Karpas-422 (cell line): Measurements from ENCODE around the gene GLRA1. TPM values are rescaled to one million over a fixed set of nuclear protein-coding genes. Genes with fewer than 3 reads are reported as not detected.

ENCODE experiments used
- DNase-seq: peaks from one replicate; pipeline ENCODE4 v3.0.0-alpha.2; 2015
- H2AFZ ChIP-seq: fragments of 200-600 bp; sonication (generic); 2 replicates; pipeline ENCODE4 v1.6.1; 2014; ENCODE audit warnings: antibody characterized with exemption, low read length, mixed read lengths
- H3K27ac ChIP-seq: fragments of 200-600 bp; sonication (generic); 2 replicates; pipeline ENCODE4 v1.5.1; 2014; ENCODE audit warnings: mild to moderate bottlenecking, low read length, moderate library complexity
- H3K27me3 ChIP-seq: fragments of 200-600 bp; sonication (generic); 2 replicates; pipeline ENCODE4 v1.6.1; 2014; ENCODE audit warnings: low read length, mixed read lengths
- H3K36me3 ChIP-seq: fragments of 200-600 bp; sonication (generic); 2 replicates; pipeline ENCODE4 v1.6.1; 2014; ENCODE audit warnings: low read length, mixed read lengths; ENCODE audit not compliant: insufficient read depth
- H3K4me1 ChIP-seq: fragments of 200-600 bp; sonication (generic); 2 replicates; pipeline ENCODE4 v1.6.1; 2014; ENCODE audit warnings: mild to moderate bottlenecking, low read length, mixed read lengths
- H3K4me2 ChIP-seq: fragments of 200-600 bp; sonication (generic); 2 replicates; pipeline ENCODE4 v1.6.1; 2014; ENCODE audit warnings: low read length, low read depth, mild to moderate bottlenecking; ENCODE audit not compliant: poor library complexity, severe bottlenecking
- H3K4me3 ChIP-seq: fragments of 200-600 bp; sonication (generic); 2 replicates; pipeline ENCODE4 v1.5.1; 2014; ENCODE audit warnings: mild to moderate bottlenecking, antibody characterized with exemption, low read length, mixed read lengths
- H3K79me2 ChIP-seq: fragments of 200-600 bp; sonication (generic); 2 replicates; pipeline ENCODE4 v1.6.1; 2014; ENCODE audit warnings: mild to moderate bottlenecking, low read length, mixed read lengths
- H3K9ac ChIP-seq: fragments of 200-600 bp; sonication (generic); 2 replicates; pipeline ENCODE4 v1.6.0; 2014; ENCODE audit warnings: low read length
- H3K9me2 ChIP-seq: fragments of 200-600 bp; sonication (generic), shearing (Covaris generic); replicated peaks from 2 replicates; pipeline ENCODE4 v1.6.0; 2014; ENCODE audit warnings: mild to moderate bottlenecking, low read length, moderate library complexity; ENCODE audit not compliant: insufficient read depth
- H3K9me3 ChIP-seq: fragments of 300-700, 200-600 bp; sonication (generic); 2 replicates; pipeline ENCODE4 v1.6.1; 2014; ENCODE audit warnings: low read length, mixed read lengths
- H4K20me1 ChIP-seq: fragments of 200-600 bp; sonication (generic); 2 replicates; pipeline ENCODE4 v1.6.1; 2014; ENCODE audit warnings: mild to moderate bottlenecking, antibody characterized with exemption, low read length, low read depth; ENCODE audit not compliant: insufficient read depth
- total RNA-seq: library from RNA; depleted of rRNA; stranded (reverse); fragments of >200 nt; shearing (Covaris generic); gene quantifications from 2 replicates; pipeline ENCODE4 v1.2.3, GENCODE V29; 2014; ENCODE audit warnings: low replicate concordance

The GLRA1 gene
- total RNA-seq, 1 experiment from 2014 or later = not detected

GRCh38 chr5:151808451-151809169, 116.0 kb downstream of the GLRA1 start:
- no peak overlapping the region for H3K4me2 ChIP-seq
- no peak overlapping the region for H3K4me3 ChIP-seq
- no peaks in the 10 kb centered on the region for H3K9me2 ChIP-seq
- no peak overlapping the region for H2AFZ ChIP-seq
- H4K20me1 ChIP-seq = no peaks in the 10 kb centered on the region
- H3K79me2 ChIP-seq = peaks cover 71% of the 10 kb centered on the region
- no peak for DNase-seq
- no peaks in the 10 kb centered on the region for H3K9me3 ChIP-seq
- H3K36me3 ChIP-seq = peaks cover 96% of the 10 kb centered on the region
- H3K27ac ChIP-seq = no peak overlapping the region
- no peak overlapping the region for H3K9ac ChIP-seq
- peaks cover 16% of the 10 kb centered on the region for H3K4me1 ChIP-seq
- no peaks in the 10 kb centered on the region for H3K27me3 ChIP-seq

- H3K4me2 ChIP-seq = no peak overlapping the region
- H3K4me1 ChIP-seq = peaks cover 16% of the 10 kb centered on the region
- peaks cover 81% of the 10 kb centered on the region for H3K79me2 ChIP-seq
- H4K20me1 ChIP-seq = no peaks in the 10 kb centered on the region
- H3K9ac ChIP-seq = no peak overlapping the region
- H3K4me3 ChIP-seq = no peak overlapping the region
- no peaks in the 10 kb centered on the region for H3K9me3 ChIP-seq
- no peak overlapping the region for H2AFZ ChIP-seq
- no peak overlapping the region for H3K27ac ChIP-seq
- H3K27me3 ChIP-seq = no peaks in the 10 kb centered on the region
- no peak for DNase-seq
- H3K36me3 ChIP-seq = peaks cover 92% of the 10 kb centered on the region
- no peaks in the 10 kb centered on the region for H3K9me2 ChIP-seq
Observed at GRCh38 chr5:151805414-151806223, 119.0 kb downstream of the GLRA1 start.

- Histone ChIP-seq H3K27ac (no peak overlapping the region), H3K4me1 (peaks cover 15% of the 10 kb centered on the region), H3K4me3 (no peak overlapping the region), H3K4me2 (no peak overlapping the region), H3K9me3 (no peaks in the 10 kb centered on the region), H3K36me3 (peaks cover 92% of the 10 kb centered on the region), H2AFZ (no peak overlapping the region), H3K9ac (no peak overlapping the region), H4K20me1 (peaks cover 14% of the 10 kb centered on the region), H3K9me2 (no peaks in the 10 kb centered on the region), H3K27me3 (no peaks in the 10 kb centered on the region), H3K79me2 (peaks cover 84% of the 10 kb centered on the region)
- no peak for DNase-seq
Observed at GRCh38 chr5:151800532-151800931, 124.1 kb downstream of the GLRA1 start.

- Histone ChIP-seq H4K20me1 (peaks cover 14% of the 10 kb centered on the region), H3K4me1 (peaks cover 6% of the 10 kb centered on the region; the same call in 1 of the 2 replicates), H3K9ac (no peak overlapping the region), H3K27ac (no peak overlapping the region), H3K4me3 (no peak overlapping the region), H3K4me2 (no peak overlapping the region), H3K79me2 (peaks cover 85% of the 10 kb centered on the region), H3K9me2 (no peaks in the 10 kb centered on the region), H3K27me3 (no peaks in the 10 kb centered on the region), H3K9me3 (no peaks in the 10 kb centered on the region), H2AFZ (no peak overlapping the region), H3K36me3 (peaks cover 92% of the 10 kb centered on the region)
- DNase-seq = no peak
Observed at GRCh38 chr5:151799407-151799806, 125.2 kb downstream of the GLRA1 start.

- Histone ChIP-seq H3K27me3 (no peaks in the 10 kb centered on the region), H3K9me3 (no peaks in the 10 kb centered on the region), H3K9me2 (no peaks in the 10 kb centered on the region), H3K9ac (no peak overlapping the region), H3K36me3 (peaks cover 92% of the 10 kb centered on the region), H3K4me3 (no peak overlapping the region), H3K79me2 (peaks cover 85% of the 10 kb centered on the region), H4K20me1 (peaks cover 14% of the 10 kb centered on the region), H3K4me1 (no peaks in the 10 kb centered on the region), H3K4me2 (no peak overlapping the region), H3K27ac (no peak overlapping the region), H2AFZ (no peak overlapping the region)
- DNase-seq = no peak
Observed at GRCh38 chr5:151798674-151799073, 126.0 kb downstream of the GLRA1 start.

GRCh38 chr5:151795426-151795825, 129.2 kb downstream of the GLRA1 start:
- Histone ChIP-seq H3K4me1 (no peaks in the 10 kb centered on the region), H3K9ac (no peak overlapping the region), H3K27ac (no peak overlapping the region), H3K79me2 (peaks cover 97% of the 10 kb centered on the region), H3K4me2 (no peak overlapping the region), H2AFZ (no peak overlapping the region), H4K20me1 (peaks cover 34% of the 10 kb centered on the region), H3K36me3 (peaks cover 93% of the 10 kb centered on the region), H3K9me2 (no peaks in the 10 kb centered on the region), H3K4me3 (no peak overlapping the region), H3K9me3 (no peaks in the 10 kb centered on the region), H3K27me3 (no peaks in the 10 kb centered on the region)
- DNase-seq = no peak

GRCh38 chr5:151793358-151793757, 131.3 kb downstream of the GLRA1 start:
- Histone ChIP-seq H3K4me3 (no peak overlapping the region), H2AFZ (no peak overlapping the region), H4K20me1 (peaks cover 33% of the 10 kb centered on the region), H3K27me3 (no peaks in the 10 kb centered on the region), H3K4me2 (no peak overlapping the region), H3K79me2 (peaks cover 98% of the 10 kb centered on the region), H3K9me2 (no peaks in the 10 kb centered on the region), H3K9ac (no peak overlapping the region), H3K4me1 (no peaks in the 10 kb centered on the region), H3K9me3 (no peaks in the 10 kb centered on the region), H3K27ac (no peak overlapping the region), H3K36me3 (peaks cover 90% of the 10 kb centered on the region)
- DNase-seq = no peak

- H3K4me2 ChIP-seq = no peak overlapping the region
- peaks cover 99% of the 10 kb centered on the region for H3K79me2 ChIP-seq
- no peak for DNase-seq
- peaks cover 6% of the 10 kb centered on the region; the same call in 1 of the 2 replicates for H3K4me1 ChIP-seq
- H3K27me3 ChIP-seq = no peaks in the 10 kb centered on the region
- H3K36me3 ChIP-seq = peaks cover 68% of the 10 kb centered on the region
- H3K27ac ChIP-seq = no peak overlapping the region
- no peak overlapping the region for H2AFZ ChIP-seq
- peaks cover 58% of the 10 kb centered on the region for H4K20me1 ChIP-seq
- no peak overlapping the region for H3K9ac ChIP-seq
- H3K9me2 ChIP-seq = no peaks in the 10 kb centered on the region
- H3K4me3 ChIP-seq = no peak overlapping the region
- H3K9me3 ChIP-seq = no peaks in the 10 kb centered on the region
Observed at GRCh38 chr5:151787817-151788216, 136.8 kb downstream of the GLRA1 start.
